Measurements from ENCODE around the gene LRRC71. TPM values are rescaled to one million over a fixed set of nuclear protein-coding genes. Genes with fewer than 3 reads are reported as not detected.
A peak's percentile ranks its signal among the peaks of the same experiment; 100 is the strongest.
"Not testable (repeated sequence)": the region's sequence is repeated elsewhere in the genome, so short reads cannot be mapped to it uniquely, and the experiment has no call there.

LRRC71 gene
- total and polyA plus RNA-seq, 2 donors from 2014 or later: 0.19 to 0.50 TPM

- H3K36me3 ChIP-seq (ENCODE audit: control insufficient read depth in 2 of 3, insufficient read depth in 3 of 3, low read length in 3 of 3): no peaks in the 10 kb centered on the region
- peak in 3 of 5 donors; percentile 41 to 76 (median 54) for DNase-seq
- intact Hi-C loops (cut with DNase I): no loop called here
- H3K27ac ChIP-seq (ENCODE audit: low read depth in 2 of 2, low read length in 2 of 2): no peak overlapping the region
- H3K9ac ChIP-seq (ENCODE audit: low read length in 3 of 3): no peak overlapping the region
- peaks cover 0 to 2% (median 0%) of the 10 kb centered on the region in 3 donors for H3K4me1 ChIP-seq (ENCODE audit: control insufficient read depth in 2 of 3, insufficient read depth in 2 of 3, low read depth in 1 of 3, low read length in 3 of 3)
- no peak for TF ChIP-seq CTCF (IDR thresholded peaks at IDR 0.05; ENCODE audit: borderline replicate concordance, extremely low read depth, insufficient read depth)
- FAIRE-seq: no peak
- H3K27me3 ChIP-seq (ENCODE audit: control insufficient read depth, insufficient read depth, low read length): peaks cover 41% of the 10 kb centered on the region
- H3K9me3 ChIP-seq (ENCODE audit: control insufficient read depth in 2 of 3, insufficient read depth in 1 of 3, low read length in 3 of 3): no peaks in the 10 kb centered on the region
- H3K4me3 ChIP-seq (ENCODE audit: low read length in 3 of 3): no peak overlapping the region
Measured at GRCh38 chr1:156926175-156926574, 5.7 kb downstream of the LRRC71 start.

GRCh38 chr1:156926695-156927094 is 6.3 kb downstream of the LRRC71 start:
- H3K27me3 ChIP-seq (ENCODE audit: control insufficient read depth, insufficient read depth, low read length): peaks cover 37% of the 10 kb centered on the region
- intact Hi-C loops (cut with DNase I); H3K9me3 ChIP-seq (ENCODE audit: control insufficient read depth in 2 of 3, insufficient read depth in 1 of 3, low read length in 3 of 3); H3K9ac ChIP-seq (ENCODE audit: low read length in 3 of 3); H3K4me3 ChIP-seq (ENCODE audit: low read length in 3 of 3); H3K27ac ChIP-seq (ENCODE audit: low read depth in 2 of 2, low read length in 2 of 2); FAIRE-seq; H3K36me3 ChIP-seq (ENCODE audit: control insufficient read depth in 2 of 3, insufficient read depth in 3 of 3, low read length in 3 of 3); H3K4me1 ChIP-seq (ENCODE audit: control insufficient read depth in 2 of 3, insufficient read depth in 2 of 3, low read depth in 1 of 3, low read length in 3 of 3): not testable (repeated sequence)
- peak in 1 of 5 donors; percentile 16 for DNase-seq

GRCh38 chr1:156927215-156928042 is 7.0 kb downstream of the LRRC71 start:
- Histone ChIP-seq H3K27ac (ENCODE audit: low read depth in 2 of 2, low read length in 2 of 2) (no peak overlapping the region), H3K36me3 (ENCODE audit: control insufficient read depth in 2 of 3, insufficient read depth in 3 of 3, low read length in 3 of 3) (no peaks in the 10 kb centered on the region), H3K27me3 (ENCODE audit: control insufficient read depth, insufficient read depth, low read length) (peaks cover 30% of the 10 kb centered on the region), H3K4me3 (ENCODE audit: low read length in 3 of 3) (no peak overlapping the region), H3K4me1 (ENCODE audit: control insufficient read depth in 2 of 3, insufficient read depth in 2 of 3, low read depth in 1 of 3, low read length in 3 of 3) (peaks cover 0 to 2% (median 0%) of the 10 kb centered on the region in 3 donors), H3K9ac (ENCODE audit: low read length in 3 of 3) (no peak overlapping the region), H3K9me3 (ENCODE audit: control insufficient read depth in 2 of 3, insufficient read depth in 1 of 3, low read length in 3 of 3) (no peaks in the 10 kb centered on the region)
- intact Hi-C loops (cut with DNase I): no loop called here
- DNase-seq: peak; percentile 85 to 91 (median 88)
- no peak for FAIRE-seq
- TF ChIP-seq CTCF (IDR thresholded peaks at IDR 0.05; ENCODE audit: borderline replicate concordance, extremely low read depth, insufficient read depth): peak; percentile 57

GRCh38 chr1:156928043-156928602 is 7.7 kb downstream of the LRRC71 start:
- intact Hi-C loops (cut with DNase I): no loop called here
- DNase-seq (no peak), FAIRE-seq (no peak)
- peaks cover 0 to 2% (median 0%) of the 10 kb centered on the region in 3 donors for H3K4me1 ChIP-seq (ENCODE audit: control insufficient read depth in 2 of 3, insufficient read depth in 2 of 3, low read depth in 1 of 3, low read length in 3 of 3)
- no peak overlapping the region for H3K4me3 ChIP-seq (ENCODE audit: low read length in 3 of 3)
- H3K36me3 ChIP-seq (ENCODE audit: control insufficient read depth in 2 of 3, insufficient read depth in 3 of 3, low read length in 3 of 3): no peaks in the 10 kb centered on the region
- TF ChIP-seq CTCF (IDR thresholded peaks at IDR 0.05; ENCODE audit: borderline replicate concordance, extremely low read depth, insufficient read depth): no peak
- H3K9ac ChIP-seq (ENCODE audit: low read length in 3 of 3): no peak overlapping the region
- H3K9me3 ChIP-seq (ENCODE audit: control insufficient read depth in 2 of 3, insufficient read depth in 1 of 3, low read length in 3 of 3): no peaks in the 10 kb centered on the region
- H3K27ac ChIP-seq (ENCODE audit: low read depth in 2 of 2, low read length in 2 of 2): no peak overlapping the region
- peaks cover 24% of the 10 kb centered on the region for H3K27me3 ChIP-seq (ENCODE audit: control insufficient read depth, insufficient read depth, low read length)
